Left forelimb (tissue), 1 donor: ENCODE measurements around the gene KIAA0319L.
"Not testable (repeated sequence)": the region's sequence is repeated elsewhere in the genome, so short reads cannot be mapped to it uniquely, and the experiment has no call there.

Experiments
- DNase-seq: peaks from one replicate; pipeline ENCODE4 v3.0.0-alpha.2; 2018; ENCODE audit warnings: low spot score

Gene KIAA0319L

DNA sequence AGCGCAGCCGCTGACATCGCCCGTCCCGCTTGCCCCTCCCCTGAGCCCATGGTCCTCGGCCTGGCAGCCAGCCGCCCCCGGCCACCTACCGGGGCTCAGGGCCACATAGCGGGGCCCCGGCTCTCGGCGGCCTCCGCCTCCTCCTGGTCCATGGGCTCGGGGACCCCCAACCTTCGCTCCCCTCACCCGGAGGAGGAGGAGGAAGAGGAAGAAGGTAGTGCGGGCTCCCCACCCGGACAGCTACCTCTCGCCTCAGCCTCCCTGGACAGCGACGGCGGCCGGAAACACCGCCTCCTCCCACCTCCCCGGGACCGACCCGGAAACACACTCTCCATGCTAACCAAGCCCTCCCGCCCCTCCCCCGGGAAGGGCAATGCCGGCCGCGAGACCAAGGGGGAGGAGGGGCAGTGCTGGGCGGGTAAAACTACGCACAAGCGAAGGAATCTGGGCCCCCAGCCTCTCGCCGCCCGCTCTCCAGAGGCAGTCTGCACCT, at the start of gene KIAA0319L:
TSS of gene KIAA0319L (minus strand) at position 286 of the 493 bp plus-strand sequence. CDS start 2,912 bp downstream, outside the sequence.
- no peak for DNase-seq

- DNase-seq, result no peak
Measured at GRCh38 chr1:35605867-35606182, 48.6 kb upstream of the KIAA0319L start.

- no peak for DNase-seq
Measured at GRCh38 chr1:35605071-35605866, 48.1 kb upstream of the KIAA0319L start.

DNA sequence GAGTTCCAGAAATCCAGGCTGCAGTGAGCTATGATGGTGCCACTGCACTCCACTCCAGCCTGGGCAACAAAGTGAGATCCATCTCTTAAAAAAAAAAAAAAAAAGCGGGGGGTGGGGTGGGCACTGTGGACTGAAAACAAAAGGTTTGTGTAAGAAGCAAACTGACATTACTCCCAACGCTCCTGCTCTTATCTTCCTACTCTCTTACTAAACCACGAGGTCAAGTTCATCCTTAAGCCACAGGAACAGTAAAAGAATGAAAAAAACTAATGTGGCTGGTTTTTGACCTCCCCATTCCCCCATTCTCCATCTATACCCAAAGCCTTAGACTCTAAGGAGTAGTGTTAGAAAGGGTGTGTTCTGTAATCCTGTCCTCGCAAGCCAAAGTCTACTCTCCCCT, 46.7 kb upstream of the KIAA0319L start:
- no peak for DNase-seq

DNA sequence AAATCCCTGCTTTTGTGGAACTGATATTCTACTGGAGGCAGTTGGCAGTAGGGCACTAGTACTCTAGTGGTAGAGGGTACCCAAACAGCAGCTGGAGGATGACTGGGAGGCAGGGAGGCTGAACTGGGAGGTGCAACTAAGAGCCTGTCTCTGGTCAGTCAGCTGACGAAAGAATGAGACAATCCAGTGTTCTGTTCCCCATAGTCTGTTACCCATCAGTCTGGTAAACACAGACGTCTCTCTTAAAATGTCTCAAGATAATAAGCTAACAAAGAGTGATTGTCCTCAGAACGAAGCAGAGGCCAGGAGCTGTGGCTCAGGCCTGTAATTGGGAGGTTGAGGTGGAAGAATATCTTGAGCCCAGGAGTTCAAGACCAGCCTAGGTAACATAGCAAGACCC, 46.3 kb upstream of the KIAA0319L start:
- DNase-seq, result no peak

- DNase-seq, result no peak
Measured at GRCh38 chr1:35600593-35600992, 43.4 kb upstream of the KIAA0319L start.

- DNase-seq, result no peak
Measured at GRCh38 chr1:35599411-35599810, 42.2 kb upstream of the KIAA0319L start.

- no peak for DNase-seq
Measured at GRCh38 chr1:35598895-35599294, 41.7 kb upstream of the KIAA0319L start.

- no peak for DNase-seq
Measured at GRCh38 chr1:35597870-35598269, 40.7 kb upstream of the KIAA0319L start.

DNA sequence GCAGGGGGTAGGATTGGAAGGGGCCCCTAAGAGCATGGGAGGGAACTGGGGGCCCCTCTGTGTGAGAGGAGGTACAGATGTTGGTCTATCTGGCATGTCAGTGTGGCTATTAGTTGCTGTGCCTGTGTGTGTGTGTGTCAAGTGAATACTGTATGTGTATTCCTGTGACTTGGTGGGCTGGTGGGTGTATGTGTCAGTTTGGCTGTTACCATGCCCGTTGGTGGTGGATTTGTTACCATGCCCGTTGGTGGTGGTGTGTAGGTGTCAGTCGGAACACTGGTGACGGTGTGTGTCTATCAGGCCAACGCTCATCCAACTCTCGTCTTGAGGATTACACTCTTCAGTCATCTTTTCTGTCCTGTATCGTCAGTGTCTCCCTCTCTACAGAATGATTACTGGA, 38.5 kb upstream of the KIAA0319L start:
- no peak for DNase-seq

GRCh38 chr1:35594005-35594760, 37.0 kb upstream of the KIAA0319L start:
- DNase-seq, result no peak

GRCh38 chr1:35592991-35593769, 36.0 kb upstream of the KIAA0319L start:
- no peak for DNase-seq

- no peak for DNase-seq
Measured at GRCh38 chr1:35591211-35591610, 34.0 kb upstream of the KIAA0319L start.

DNA sequence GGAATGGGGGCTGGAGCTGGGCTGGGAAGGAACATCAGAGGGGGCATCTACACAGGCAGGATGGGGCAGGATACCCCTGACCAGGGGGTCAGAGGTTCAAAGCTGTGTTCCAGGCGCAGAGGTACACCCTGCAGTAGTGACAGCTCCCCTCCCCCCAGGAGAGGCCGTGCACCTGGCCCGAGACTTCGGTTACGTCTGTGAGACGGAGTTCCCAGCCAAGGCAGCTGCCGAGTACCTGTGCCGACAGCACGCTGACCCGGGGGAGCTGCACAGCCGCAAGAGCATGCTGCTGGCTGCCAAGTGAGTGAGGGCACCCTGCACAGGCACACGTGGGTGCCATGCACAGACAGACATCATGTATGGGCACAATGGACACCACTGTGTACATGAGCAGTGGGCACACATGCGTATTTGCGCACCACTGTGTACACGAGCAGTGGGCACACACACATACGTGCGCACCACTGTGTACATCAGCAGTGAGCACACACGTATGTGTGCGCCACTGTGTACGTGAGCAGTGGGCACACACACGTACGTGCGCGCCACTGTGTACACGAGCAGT, 33.4 kb upstream of the KIAA0319L start:
- DNase-seq, result no peak

DNA sequence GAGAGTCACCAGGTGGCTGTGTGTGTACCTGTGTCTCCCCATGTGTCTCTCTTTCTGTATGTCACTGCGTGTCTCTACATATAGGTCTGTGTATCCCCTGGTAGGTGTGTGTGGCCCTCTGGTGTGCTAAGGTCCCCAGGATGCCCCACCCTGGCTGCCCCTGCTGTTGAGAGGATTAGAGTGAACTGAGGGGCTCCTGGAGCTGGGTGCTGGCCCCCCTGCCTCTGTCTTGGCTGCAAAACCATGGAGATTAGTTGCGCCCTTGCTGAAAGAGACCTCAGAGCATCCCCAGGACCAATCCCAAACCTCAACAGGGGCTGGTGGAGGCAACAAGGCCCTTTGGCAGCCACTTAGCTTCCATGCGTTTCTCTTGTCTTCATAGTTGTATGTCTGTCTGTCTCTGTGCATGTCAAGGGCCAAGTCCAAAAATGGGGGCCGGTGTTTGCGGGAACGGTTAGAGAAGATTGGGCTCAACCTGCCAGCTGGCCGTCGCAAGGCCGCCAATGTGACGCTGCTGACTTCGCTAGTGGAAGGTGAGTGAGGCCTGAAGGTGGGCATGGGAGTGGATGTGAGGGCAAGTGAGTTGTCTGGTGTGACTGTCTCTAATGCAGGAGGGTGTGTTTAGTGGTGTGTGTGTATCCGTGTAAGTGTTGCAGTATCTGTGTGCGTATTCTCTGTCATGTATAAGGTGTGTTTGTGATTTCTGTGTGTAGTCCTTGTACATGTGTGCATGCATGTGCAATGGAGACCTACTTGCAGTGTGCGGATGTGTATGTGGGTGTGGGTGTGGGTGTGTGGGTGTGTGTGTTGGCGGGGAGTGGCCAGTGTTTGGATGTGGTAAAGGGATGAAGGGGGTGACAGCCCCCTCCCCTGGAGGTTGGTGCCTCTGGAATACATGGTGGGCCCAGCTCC, 32.6 kb upstream of the KIAA0319L start:
- peak; percentile 44 for DNase-seq

- DNase-seq, result no peak
Measured at GRCh38 chr1:35588197-35588910, 31.2 kb upstream of the KIAA0319L start.

- no peak for DNase-seq
Measured at GRCh38 chr1:35587736-35588135, 30.5 kb upstream of the KIAA0319L start.

- DNase-seq, result no peak
Measured at GRCh38 chr1:35586808-35587207, 29.6 kb upstream of the KIAA0319L start.

GRCh38 chr1:35585805-35586204, 28.6 kb upstream of the KIAA0319L start:
- not testable (repeated sequence) for DNase-seq

DNA sequence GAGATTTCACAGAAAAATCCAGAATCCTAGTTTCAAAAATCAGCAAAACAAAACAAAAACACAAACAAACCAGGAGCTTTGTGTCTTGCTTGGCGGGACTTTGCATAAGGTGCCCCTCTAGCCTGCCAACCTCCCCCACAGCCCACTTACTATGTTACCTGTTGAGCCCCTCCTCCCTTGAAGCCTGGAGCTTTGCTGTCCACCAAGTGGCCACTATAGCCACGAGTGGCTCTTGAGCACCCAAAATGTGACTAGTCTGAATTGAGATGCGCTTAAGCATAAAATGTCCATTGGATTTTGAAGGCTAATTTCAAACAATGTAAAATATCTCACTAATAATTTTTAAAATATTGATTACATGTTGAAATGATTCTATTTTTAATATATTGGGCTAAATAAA, 28.1 kb upstream of the KIAA0319L start:
- no peak for DNase-seq
